GM12892 (cell line): ENCODE measurements around the gene LRRC56.
A peak's percentile ranks its signal among the peaks of the same experiment; 100 is the strongest.

ENCODE experiments used
- DNase-seq: peaks from one replicate; pipeline ENCODE4 v3.0.0; 2011; ENCODE audit not compliant: insufficient read length
- FAIRE-seq: peaks from 2 replicates; lab custom pipeline; 2011; peaks lifted over from hg19 to GRCh38; lab: Jason Lieb, UNC
- POLR2A ChIP-seq: IDR thresholded peaks from 2 replicates; pipeline ENCODE4 v1.6.1; 2011; ENCODE audit warnings: low read depth, low read length, control low read depth
- POLR2AphosphoS5 ChIP-seq: IDR thresholded peaks from 2 replicates; pipeline ENCODE4 v1.6.1; 2011; ENCODE audit warnings: low read depth, low read length, control low read depth
- TAF1 ChIP-seq: IDR thresholded peaks from 2 replicates; pipeline ENCODE4 v1.6.1; 2011; ENCODE audit warnings: low read depth, mild to moderate bottlenecking, control low read depth, low read length, borderline replicate concordance

LRRC56 gene

DNA sequence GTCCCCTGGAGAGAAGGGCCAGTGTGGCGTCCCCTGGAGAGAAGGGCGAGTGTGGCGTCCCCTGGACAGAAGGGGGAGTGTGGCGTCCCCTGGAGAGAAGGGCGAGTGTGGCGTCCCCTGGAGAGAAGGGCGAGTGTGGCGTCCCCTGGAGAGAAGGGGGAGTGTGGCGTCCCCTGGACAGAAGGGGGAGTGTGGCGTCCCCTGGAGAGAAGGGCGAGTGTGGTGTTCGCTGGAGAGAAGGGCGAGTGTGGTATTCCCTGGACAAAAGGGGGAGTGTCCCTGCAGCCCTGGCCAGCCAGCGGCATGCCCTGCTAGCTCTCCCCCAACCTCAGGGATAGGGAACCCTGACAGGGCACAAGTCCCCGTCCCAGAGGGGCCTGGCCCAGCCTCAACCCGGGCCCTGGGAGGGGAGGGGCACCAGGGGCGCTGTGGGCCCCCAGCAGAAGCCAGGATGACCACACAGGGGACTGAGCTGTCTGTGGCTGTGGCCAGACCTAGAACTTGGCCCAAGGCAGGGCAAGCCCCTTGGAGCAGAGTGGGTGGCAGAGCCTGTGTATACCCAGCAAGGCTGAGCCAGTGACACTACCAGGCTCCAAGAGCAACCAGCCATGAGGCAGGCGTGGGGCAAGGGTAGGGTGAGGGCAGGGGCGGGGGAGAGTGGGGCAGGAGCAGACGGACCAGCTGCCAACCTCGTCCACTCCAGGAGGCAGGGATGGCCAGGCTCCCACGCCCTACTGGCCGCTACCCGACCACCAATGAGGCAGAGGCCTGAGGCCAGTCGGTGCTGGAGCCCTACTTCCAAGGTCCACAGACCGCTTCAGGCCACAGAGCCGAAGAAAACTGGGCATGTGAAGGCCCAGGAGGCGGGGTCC is 6.1 kb upstream of the LRRC56 start:
- FAIRE-seq = no peak
- no peak for DNase-seq
- no peak for TF ChIP-seq POLR2A
- TF ChIP-seq POLR2AphosphoS5 = no peak
- no peak for TF ChIP-seq TAF1

DNA sequence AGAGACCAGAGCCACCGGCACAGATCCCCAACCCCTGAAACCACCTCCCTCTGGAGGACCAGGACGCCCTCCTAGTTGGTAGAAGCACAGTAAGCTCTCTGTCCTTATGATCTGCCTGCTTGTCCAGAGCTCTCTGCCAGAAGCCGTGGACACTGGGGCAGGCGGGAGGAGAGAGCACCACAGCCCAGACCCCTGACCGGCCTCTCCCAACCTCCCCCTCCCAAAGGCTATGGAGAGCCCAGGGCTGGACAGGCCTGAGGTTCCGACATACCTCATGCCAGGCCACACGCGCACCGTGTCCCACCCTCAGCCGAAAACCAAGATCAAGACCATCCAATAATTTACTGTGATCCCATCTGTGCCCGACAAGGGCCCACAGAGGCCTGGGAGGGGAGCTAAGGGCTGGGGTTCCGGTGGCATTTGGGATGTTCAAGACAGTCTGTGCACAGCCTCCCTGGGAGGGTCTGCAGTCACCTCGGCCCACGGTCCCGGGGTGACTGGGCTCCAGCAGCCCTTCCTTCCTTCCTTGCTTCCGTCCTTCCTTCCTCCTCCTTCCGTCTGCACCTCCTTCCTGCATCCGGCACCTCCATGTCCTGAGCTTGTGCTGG is 5.3 kb upstream of the LRRC56 start:
- FAIRE-seq (no peak), DNase-seq (no peak)
- TF ChIP-seq POLR2AphosphoS5 (no peak), TAF1 (no peak), POLR2A (no peak)

DNA sequence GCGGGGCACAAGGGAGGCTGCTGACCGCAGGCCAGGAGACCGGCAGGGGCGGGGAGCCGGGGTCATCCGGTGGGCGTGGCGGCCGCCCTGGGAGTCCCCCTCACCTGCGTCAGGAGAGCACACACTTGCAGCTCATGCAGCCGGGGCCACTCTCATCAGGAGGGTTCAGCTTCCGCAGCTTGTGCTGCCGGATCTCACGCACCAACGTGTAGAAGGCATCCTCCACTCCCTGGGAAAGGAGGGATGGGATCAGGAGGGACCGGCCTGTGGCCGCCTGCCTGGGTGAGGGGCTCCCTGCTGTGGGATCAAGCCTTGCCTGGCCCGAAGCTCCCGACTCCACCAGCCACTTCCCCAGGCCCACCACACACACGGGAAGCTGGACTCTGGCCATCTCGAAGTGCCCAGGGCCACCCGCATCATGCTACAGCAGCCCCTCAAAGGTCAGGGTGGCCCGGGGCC is 4.8 kb upstream of the LRRC56 start:
- no peak for TF ChIP-seq TAF1
- no peak for TF ChIP-seq POLR2AphosphoS5
- no peak for TF ChIP-seq POLR2A
- FAIRE-seq (no peak), DNase-seq (no peak)

DNA sequence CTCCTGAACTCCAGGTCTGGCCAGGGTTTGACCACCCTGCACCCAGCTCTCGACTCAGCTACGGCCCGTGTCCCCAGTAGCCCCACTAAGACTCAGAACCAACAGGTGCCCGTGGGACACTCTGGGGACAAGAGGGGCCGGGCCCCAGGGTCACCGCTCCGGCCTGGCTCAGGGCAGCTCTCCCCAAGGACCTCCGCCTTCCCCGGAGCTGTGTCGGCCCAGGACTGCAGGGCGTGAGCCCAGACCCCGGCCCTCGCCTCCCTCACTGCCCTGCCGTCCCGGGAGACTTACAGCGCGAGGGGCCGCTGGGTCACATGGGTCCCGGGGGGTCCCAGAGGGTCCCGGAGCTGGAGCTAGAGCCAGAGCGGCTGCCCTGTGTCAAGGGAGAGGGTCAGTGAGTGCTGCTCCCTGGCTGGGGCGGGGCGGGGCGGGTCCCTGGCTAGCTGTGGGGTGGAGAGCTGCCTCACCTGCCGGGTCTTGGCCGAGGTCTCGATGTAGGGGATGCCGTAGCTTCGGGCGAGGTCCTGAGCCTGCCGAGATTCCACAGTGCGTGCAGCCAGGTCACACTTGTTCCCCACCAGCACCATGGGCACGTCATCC is 4.2 kb upstream of the LRRC56 start:
- FAIRE-seq (no peak), DNase-seq (no peak)
- TF ChIP-seq POLR2A = no peak

DNA sequence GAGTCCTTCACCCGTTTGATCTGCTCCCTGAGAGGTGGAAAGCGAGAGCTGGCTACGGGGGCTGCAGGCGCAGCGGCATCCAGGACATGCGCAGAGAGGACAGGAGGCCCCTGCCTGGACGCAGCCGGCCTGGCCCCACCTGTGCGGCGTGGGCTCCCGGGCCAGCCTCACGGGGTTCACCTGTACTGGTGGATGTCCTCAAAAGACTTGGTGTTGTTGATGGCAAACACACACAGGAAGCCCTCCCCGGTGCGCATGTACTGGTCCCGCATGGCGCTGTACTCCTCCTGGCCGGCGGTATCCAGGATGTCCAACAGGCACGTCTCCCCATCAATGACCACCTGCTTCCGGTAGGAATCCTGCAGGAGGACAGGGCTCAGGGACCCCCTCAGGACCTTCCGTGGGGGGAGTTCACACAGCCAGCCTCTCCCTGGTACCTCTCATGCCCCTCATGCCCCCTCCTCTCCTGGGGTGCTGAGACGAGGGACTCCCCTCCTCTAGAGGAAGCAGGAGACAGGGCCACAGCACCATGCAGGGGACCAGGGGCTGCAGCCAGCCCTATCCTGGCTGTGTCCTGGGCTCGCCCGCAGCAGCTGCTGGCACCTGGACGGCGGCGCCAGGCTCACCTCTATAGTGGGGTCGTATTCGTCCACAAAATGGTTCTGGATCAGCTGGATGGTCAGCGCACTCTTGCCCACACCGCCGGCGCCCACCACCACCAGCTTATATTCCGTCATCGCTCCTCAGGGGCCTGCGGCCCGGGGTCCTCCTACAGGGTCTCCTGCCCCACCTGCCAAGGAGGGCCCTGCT is 3.5 kb upstream of the LRRC56 start:
- TF ChIP-seq TAF1 (no peak), POLR2AphosphoS5 (no peak), POLR2A (no peak)
- DNase-seq (no peak), FAIRE-seq (peak; percentile 36)

DNA sequence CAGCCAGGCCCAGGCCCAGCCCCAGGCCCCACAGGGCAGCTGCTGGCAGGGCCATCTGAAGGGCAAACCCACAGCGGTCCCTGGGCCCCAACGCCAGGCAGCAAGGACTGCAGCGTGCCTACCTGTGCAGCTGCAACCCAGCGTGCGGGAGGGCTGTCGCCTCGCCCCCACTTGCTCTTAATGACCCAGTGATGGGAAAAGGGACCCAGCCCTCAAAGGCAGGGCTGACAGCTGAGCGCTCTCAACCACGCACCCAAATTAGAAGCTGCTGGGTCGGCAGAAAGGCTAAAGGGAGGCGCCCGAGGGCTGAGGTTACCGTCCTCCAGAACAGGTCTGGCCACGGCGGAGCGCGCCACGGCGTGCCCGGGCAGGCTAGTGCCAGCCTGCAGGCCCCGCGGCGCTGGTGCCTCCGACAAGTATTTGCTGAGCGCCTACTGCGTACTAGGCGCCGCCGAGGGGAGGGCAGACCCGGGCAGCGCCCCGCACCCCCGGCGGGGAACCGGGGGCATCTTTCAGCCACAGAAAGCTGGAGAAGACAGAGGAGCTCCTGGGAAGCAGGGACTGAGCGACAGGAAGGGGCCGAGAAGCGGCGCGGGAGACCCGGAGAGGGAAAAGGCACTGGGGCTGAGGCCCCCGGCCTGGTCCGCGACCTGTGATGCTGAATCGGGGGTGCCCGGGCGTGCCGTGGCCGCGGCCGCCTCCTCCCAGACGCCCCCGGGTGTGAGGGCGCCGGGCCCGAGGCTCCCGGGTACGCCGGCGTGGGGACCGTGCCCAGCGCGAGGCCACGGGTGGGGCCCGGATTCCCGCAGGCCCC is 2.7 kb upstream of the LRRC56 start:
- TF ChIP-seq TAF1 = no peak
- no peak for TF ChIP-seq POLR2A
- TF ChIP-seq POLR2AphosphoS5 = no peak
- DNase-seq (no peak), FAIRE-seq (peak; percentile 70)

DNA sequence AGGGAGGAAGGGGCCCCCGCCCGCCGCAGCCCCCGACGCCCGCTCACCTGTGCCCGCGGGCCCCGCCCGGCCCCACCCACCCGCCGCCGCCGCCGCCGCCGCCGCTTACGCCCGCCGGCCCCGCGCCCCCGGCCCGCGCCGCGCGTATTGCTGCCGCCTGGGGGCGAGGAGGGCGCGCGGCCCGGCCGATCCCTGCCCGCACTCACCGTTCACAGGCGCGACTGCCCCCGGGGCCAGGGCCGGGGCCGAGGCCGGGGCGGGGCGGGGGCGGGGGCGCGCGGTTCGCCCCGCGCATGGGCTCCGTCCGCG is 2.2 kb upstream of the LRRC56 start:
- no peak for DNase-seq

DNA sequence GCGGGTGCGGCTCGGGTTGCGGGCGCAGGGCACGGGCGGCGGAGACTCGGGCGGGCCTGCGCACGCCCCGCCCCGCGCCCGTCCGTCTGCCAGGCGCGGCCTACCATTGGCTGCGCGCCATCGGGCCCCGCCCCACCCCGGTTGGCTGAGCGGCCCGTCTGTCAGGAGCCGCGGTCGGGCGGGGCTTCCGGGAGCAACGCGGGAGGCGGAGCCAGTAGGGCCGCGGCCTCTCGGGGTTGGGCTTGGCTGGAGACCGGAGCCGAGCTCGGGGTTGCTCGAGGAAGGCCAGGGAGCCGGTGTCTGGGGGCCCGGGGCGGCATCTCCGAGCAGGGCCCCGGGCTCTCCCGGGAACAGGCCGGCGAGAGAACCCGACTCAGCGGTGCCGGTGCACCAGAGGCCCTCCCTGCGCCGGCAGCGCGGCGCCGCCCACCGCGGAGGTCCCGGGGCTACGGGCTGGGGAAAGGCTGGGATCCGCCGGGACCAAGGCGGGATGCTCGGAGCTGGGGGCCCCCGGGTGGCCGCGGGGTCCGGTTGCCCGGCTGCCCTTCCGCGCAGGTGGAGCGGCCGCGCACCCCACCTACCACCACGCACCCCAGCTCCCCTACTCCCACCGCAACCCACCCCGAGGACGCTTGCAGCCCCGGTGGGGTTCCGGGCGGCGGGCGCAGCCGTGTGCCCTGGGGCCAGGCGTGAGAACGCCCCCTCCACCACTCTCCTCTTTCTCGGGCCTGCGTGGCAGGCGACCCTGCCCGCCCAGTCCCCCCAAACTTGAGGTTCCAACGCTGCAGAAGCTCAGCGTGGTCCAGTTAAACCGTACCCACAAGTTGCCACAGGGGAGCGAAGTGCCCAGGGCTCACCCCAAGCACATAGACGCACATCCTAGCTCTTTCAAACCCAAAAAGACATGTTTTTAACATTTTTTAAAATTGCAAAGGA is 1.5 kb upstream of the LRRC56 start, which contains the start of gene HRAS:
TSS of gene HRAS (minus strand) at position 58 of the 936 bp plus-strand sequence.
- TF ChIP-seq POLR2AphosphoS5 (0 out of 2 replicates have a peak, but pooled peaks have one; percentile 31), POLR2A (peak; percentile 68; the same call in 1 of the 2 replicates), TAF1 (0 out of 2 replicates have a peak, but pooled peaks have one; percentile 45)
- FAIRE-seq (peak; percentile 100), DNase-seq (peak; percentile 100)

More for the DNA sequence above, 2.2 kb upstream of the LRRC56 start:
- no peak for FAIRE-seq
- TF ChIP-seq TAF1 (no peak), POLR2AphosphoS5 (no peak), POLR2A (no peak)

DNA sequence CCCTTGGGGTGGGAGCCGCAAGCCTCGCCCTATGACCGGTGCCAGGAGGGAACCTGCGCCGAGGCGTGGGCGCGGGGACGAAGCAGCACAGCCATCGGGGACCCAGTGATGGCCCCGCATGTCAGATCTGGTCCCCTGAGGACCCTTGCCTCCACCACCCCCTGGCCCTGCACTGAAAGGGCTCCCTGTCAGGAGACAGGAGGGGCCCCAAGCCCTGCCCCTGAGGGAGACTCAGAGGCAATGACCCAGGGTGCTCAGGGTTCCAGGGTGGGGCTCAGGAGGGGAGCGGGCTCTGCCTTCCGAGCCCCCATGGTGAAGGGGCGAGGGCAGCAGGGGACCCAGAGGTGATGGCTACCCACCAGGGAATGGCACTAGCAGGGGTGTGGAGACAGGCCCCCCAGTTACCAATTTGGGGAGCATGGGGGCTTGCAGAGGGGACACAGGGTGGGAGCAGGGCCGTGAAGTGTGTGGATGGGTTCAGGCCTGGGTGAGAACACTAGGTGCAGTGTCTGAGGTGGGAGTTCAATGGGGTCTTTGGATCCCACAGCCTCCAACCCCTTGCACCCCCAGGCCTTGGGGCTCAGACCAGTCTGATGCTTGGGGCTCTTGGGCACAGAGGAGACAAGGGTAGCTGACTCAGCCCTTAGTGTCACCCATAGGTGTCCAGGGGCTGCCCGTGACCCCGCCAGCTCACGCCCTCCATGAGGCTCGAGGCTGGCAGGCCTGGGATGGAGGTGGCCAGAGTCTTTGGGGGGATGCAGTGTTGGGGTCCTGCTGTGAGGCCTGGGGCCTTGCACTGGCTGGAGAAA is 499 bp downstream of the LRRC56 start:
- DNase-seq = no peak
- FAIRE-seq = peak; percentile 27
- TF ChIP-seq TAF1 = no peak
- TF ChIP-seq POLR2A = no peak
- TF ChIP-seq POLR2AphosphoS5 = no peak
